Testis (tissue), 2 donors: ENCODE results near the gene PNPLA2.

Experiments used
- POLR2A ChIP-seq: fragments of 450-650 bp; IDR thresholded peaks from one replicate; pipeline ENCODE4 v1.6.1; 2017; ENCODE audit warnings: antibody characterized with exemption, mild to moderate bottlenecking, moderate library complexity
- TF ChIP-seq, protein P1 (sequence below), 3 experiments: fragments of 450-650 bp in 2 of 3; fragments of 200-600 bp in 1 of 3; sonication (generic) in 1 of 3; IDR thresholded peaks; one replicate each; pipeline ENCODE4 v1.5.1; 2016 to 2019; ENCODE audit warnings: antibody characterized with exemption in 3 of 3, mild to moderate bottlenecking in 2 of 3, moderate library complexity in 1 of 3

DNA sequence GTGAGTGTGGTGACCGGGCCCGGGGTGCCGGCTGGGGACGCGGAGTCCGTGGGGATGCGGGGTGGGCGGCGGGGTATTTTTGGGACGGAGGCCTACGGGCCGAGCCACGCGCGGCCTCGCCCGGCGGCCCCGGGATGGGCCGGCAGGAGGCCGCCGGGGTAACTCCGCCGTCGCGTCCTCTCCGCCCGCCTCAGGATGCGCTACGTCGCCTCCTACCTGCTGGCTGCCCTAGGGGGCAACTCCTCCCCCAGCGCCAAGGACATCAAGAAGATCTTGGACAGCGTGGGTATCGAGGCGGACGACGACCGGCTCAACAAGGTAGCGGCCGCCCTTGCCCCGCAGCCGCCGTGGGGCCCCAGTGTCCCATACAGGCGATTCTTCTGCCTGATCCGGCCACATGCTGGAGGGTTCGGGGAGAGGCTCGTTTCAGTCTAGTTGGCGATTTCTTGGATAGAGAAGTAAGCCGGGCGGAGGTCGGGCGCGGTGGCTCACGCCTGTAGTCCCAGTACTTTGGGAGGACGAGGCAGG is 8.6 kb upstream of the PNPLA2 start:
- TF ChIP-seq, protein P1, sequence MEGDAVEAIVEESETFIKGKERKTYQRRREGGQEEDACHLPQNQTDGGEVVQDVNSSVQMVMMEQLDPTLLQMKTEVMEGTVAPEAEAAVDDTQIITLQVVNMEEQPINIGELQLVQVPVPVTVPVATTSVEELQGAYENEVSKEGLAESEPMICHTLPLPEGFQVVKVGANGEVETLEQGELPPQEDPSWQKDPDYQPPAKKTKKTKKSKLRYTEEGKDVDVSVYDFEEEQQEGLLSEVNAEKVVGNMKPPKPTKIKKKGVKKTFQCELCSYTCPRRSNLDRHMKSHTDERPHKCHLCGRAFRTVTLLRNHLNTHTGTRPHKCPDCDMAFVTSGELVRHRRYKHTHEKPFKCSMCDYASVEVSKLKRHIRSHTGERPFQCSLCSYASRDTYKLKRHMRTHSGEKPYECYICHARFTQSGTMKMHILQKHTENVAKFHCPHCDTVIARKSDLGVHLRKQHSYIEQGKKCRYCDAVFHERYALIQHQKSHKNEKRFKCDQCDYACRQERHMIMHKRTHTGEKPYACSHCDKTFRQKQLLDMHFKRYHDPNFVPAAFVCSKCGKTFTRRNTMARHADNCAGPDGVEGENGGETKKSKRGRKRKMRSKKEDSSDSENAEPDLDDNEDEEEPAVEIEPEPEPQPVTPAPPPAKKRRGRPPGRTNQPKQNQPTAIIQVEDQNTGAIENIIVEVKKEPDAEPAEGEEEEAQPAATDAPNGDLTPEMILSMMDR (IDR thresholded peaks at IDR 0.05): peak in 1 of 3 experiments; percentile 18
- no peak for TF ChIP-seq POLR2A
